GM12873 (cell line): ENCODE measurements around the gene KCTD18.

Source experiments
- CTCF ChIP-seq: IDR thresholded peaks from 2 replicates; pipeline ENCODE4 v1.5.1; 2012; ENCODE audit warnings: low read depth, mild to moderate bottlenecking, moderate library complexity, low read length, control low read depth; ENCODE audit not compliant: insufficient read depth; ENCODE audit errors: missing control alignments

Gene KCTD18

GRCh38 chr2:200525551-200525881 lies 15.6 kb upstream of the KCTD18 start:
- no peak for TF ChIP-seq CTCF

GRCh38 chr2:200525066-200525465 lies 15.2 kb upstream of the KCTD18 start:
- TF ChIP-seq CTCF: no peak

- no peak for TF ChIP-seq CTCF
Observed at GRCh38 chr2:200523604-200524003, 13.7 kb upstream of the KCTD18 start.

- no peak for TF ChIP-seq CTCF
Observed at GRCh38 chr2:200523158-200523557, 13.3 kb upstream of the KCTD18 start.

GRCh38 chr2:200515155-200515554 lies 5.3 kb upstream of the KCTD18 start:
- TF ChIP-seq CTCF: no peak

- TF ChIP-seq CTCF: no peak
Observed at GRCh38 chr2:200509235-200509611, 645 bp downstream of the KCTD18 start.

- TF ChIP-seq CTCF: no peak
Observed at GRCh38 chr2:200507179-200507578, 2.7 kb downstream of the KCTD18 start.

- no peak for TF ChIP-seq CTCF
Observed at GRCh38 chr2:200506679-200507078, 3.2 kb downstream of the KCTD18 start.
